ENCODE data around the gene LY6G6F.

GRCh38 chr6:31737315-31737990 lies 30.8 kb downstream of the LY6G6F start:
- no peak for TF ChIP-seq CTCF (IDR thresholded peaks at IDR 0.05)
- TF ChIP-seq POLR2A (IDR thresholded peaks at IDR 0.05): no peak
- TF ChIP-seq EP300 (IDR thresholded peaks at IDR 0.05): no peak

Data from ovary (tissue), 3 donors.